IMR-90 (cell line): ENCODE measurements around the gene NLGN3. TPM values are rescaled to one million over a fixed set of nuclear protein-coding genes. Genes with fewer than 3 reads are reported as not detected.

ENCODE experiments used
- ATAC-seq: fragments of 200-7000 bp; cut with Tn5 transposase; 2 replicates; pipeline ENCODE4 v1.9.1; 2020; ENCODE audit warnings: low read depth, mild to moderate bottlenecking, moderate library complexity
- BruUV-seq: library from RNA; stranded (reverse); fragments of 400-500 nt; replicated peaks from 2 replicates; lab custom pipeline; 2021; lab: Mats Ljungman, UMichigan
- CTCF ChIA-PET: fragments of 300-600 bp; formaldehyde crosslinking; extraction: SDS; loops from one replicate; lab custom pipeline; 2021; ENCODE audit warnings: antibody characterized with exemption; lab: Yijun Ruan, JAX
- POLR2A ChIA-PET: fragments of 300-600 bp; sonication (Branson Sonifier 250); formaldehyde crosslinking; loops from one replicate; lab custom pipeline; 2022; ENCODE audit warnings: antibody characterized with exemption; ENCODE audit not compliant: unreplicated experiment; lab: Charles Lee
- DNase-seq: peaks from one replicate; pipeline ENCODE4 v3.0.0; 2013
- H2AFZ ChIP-seq: replicated peaks from 2 replicates; pipeline ENCODE3; 2013; ENCODE audit warnings: low read length, mild to moderate bottlenecking; ENCODE audit not compliant: poor library complexity
- H2AK5ac ChIP-seq: 2 replicates; pipeline ENCODE4 v1.6.1; 2013; ENCODE audit warnings: low read depth, low read length, inconsistent platforms
- H2AK9ac ChIP-seq: replicated peaks from 2 replicates; pipeline ENCODE3; 2013; ENCODE audit warnings: mild to moderate bottlenecking, low read depth, low read length, moderate library complexity; ENCODE audit not compliant: poor library complexity
- H2BK120ac ChIP-seq: 2 replicates; pipeline ENCODE4 v1.6.1; 2013; ENCODE audit warnings: low read depth, low read length, inconsistent platforms
- H2BK15ac ChIP-seq: 3 replicates; pipeline ENCODE4 v1.6.1; 2013; ENCODE audit warnings: low read depth, low read length, inconsistent platforms
- H2BK20ac ChIP-seq: 2 replicates; pipeline ENCODE4 v1.6.1; 2013; ENCODE audit warnings: low read depth, mild to moderate bottlenecking, inconsistent platforms, low read length, moderate library complexity
- H2BK5ac ChIP-seq: 2 replicates; pipeline ENCODE4 v1.6.1; 2013; ENCODE audit warnings: mild to moderate bottlenecking, low read depth, low read length, inconsistent platforms; ENCODE audit not compliant: poor library complexity, severe bottlenecking
- H3K14ac ChIP-seq: replicated peaks from 2 replicates; pipeline ENCODE4 v1.6.1; 2013; ENCODE audit warnings: low read depth, low read length, inconsistent platforms
- H3K18ac ChIP-seq: 2 replicates; pipeline ENCODE4 v1.6.1; 2013; ENCODE audit warnings: low read depth, low read length, control low read depth
- H3K23ac ChIP-seq: 2 replicates; pipeline ENCODE4 v1.6.1; 2013; ENCODE audit warnings: low read depth, low read length, inconsistent platforms
- H3K27ac ChIP-seq: 2 replicates; pipeline ENCODE4 v1.5.1; 2013; ENCODE audit warnings: mild to moderate bottlenecking, control low read depth, low read length; ENCODE audit not compliant: insufficient read depth
- H3K27me3 ChIP-seq: 2 replicates; pipeline ENCODE4 v1.6.1; 2013; ENCODE audit warnings: low read length; ENCODE audit not compliant: control insufficient read depth, insufficient read depth
- H3K36me3 ChIP-seq: 2 replicates; pipeline ENCODE4 v1.6.1; 2013; ENCODE audit warnings: low read length, mixed read lengths; ENCODE audit not compliant: control insufficient read depth, insufficient read depth
- H3K4ac ChIP-seq: 2 replicates; pipeline ENCODE4 v1.6.1; 2013; ENCODE audit warnings: low read depth, low read length, inconsistent platforms
- H3K4me1 ChIP-seq: 2 replicates; pipeline ENCODE4 v1.6.1; 2013; ENCODE audit warnings: low read length, mixed read lengths; ENCODE audit not compliant: control insufficient read depth, insufficient read depth
- H3K4me2 ChIP-seq: 2 replicates; pipeline ENCODE4 v1.6.1; 2013; ENCODE audit warnings: low read depth, mild to moderate bottlenecking, control low read depth, low read length, moderate library complexity
- H3K4me3 ChIP-seq: 2 replicates; pipeline ENCODE4 v1.5.1; 2013; ENCODE audit warnings: low read depth, mild to moderate bottlenecking, control low read depth, low read length, moderate library complexity; ENCODE audit not compliant: insufficient read depth
- H3K56ac ChIP-seq: 2 replicates; pipeline ENCODE4 v1.6.1; 2013; ENCODE audit warnings: low read length, inconsistent platforms; ENCODE audit not compliant: insufficient read depth; ENCODE audit errors: extremely low read depth
- H3K79me1 ChIP-seq, 2 experiments: 2 replicates each; pipeline ENCODE4 v1.6.1; 2013; ENCODE audit warnings: low read length in 2 of 2, inconsistent platforms in 1 of 2, low read depth in 1 of 2
- H3K9ac ChIP-seq: 2 replicates; pipeline ENCODE4 v1.6.1; 2013; ENCODE audit warnings: low read depth, low read length, control low read depth
- H3K9me1 ChIP-seq: 2 replicates; pipeline ENCODE4 v1.6.1; 2013; ENCODE audit warnings: low read length, inconsistent platforms; ENCODE audit not compliant: insufficient read depth
- H3K9me3 ChIP-seq: 2 replicates; pipeline ENCODE4 v1.6.1; 2013; ENCODE audit warnings: low read length; ENCODE audit not compliant: control insufficient read depth, insufficient read depth
- H4K20me1 ChIP-seq: 2 replicates; pipeline ENCODE4 v1.6.1; 2013; ENCODE audit warnings: low read length, inconsistent platforms; ENCODE audit not compliant: insufficient read depth
- H4K5ac ChIP-seq: 2 replicates; pipeline ENCODE4 v1.6.1; 2013; ENCODE audit warnings: mild to moderate bottlenecking, low read depth, low read length, control low read depth
- H4K8ac ChIP-seq, 2 experiments: 2 replicates each; pipeline ENCODE4 v1.6.1; 2013; ENCODE audit warnings: low read depth in 2 of 2, low read length in 2 of 2, control low read depth in 1 of 2, inconsistent platforms in 1 of 2
- H4K91ac ChIP-seq: 2 replicates; pipeline ENCODE4 v1.6.1; 2013; ENCODE audit warnings: low read depth, low read length, inconsistent platforms; ENCODE audit not compliant: insufficient read depth
- BHLHE40 ChIP-seq: fragments of 150-350 bp; IDR thresholded peaks from 2 replicates; pipeline ENCODE4 v1.6.1; 2016; ENCODE audit warnings: mild to moderate bottlenecking, low read depth, low read length
- FOS ChIP-seq: fragments of 150-350 bp; IDR thresholded peaks from 2 replicates; pipeline ENCODE4 v1.6.1; 2016; ENCODE audit warnings: low read depth, low read length
- MAFK ChIP-seq: IDR thresholded peaks from 2 replicates; pipeline ENCODE4 v1.6.1; 2012; ENCODE audit warnings: low read depth, low read length, improper control_type of control experiment
- MXI1 ChIP-seq: IDR thresholded peaks from 2 replicates; pipeline ENCODE4 v1.6.1; 2012; ENCODE audit warnings: low read depth, mild to moderate bottlenecking, low read length, moderate library complexity, borderline replicate concordance
- RCOR1 ChIP-seq: IDR thresholded peaks from 2 replicates; pipeline ENCODE4 v1.6.1; 2012; ENCODE audit warnings: mild to moderate bottlenecking, low read length, improper control_type of control experiment; ENCODE audit not compliant: insufficient replicate concordance
- SMC3 ChIP-seq: fragments of 150-350 bp; IDR thresholded peaks from 2 replicates; pipeline ENCODE4 v1.6.1; 2016; ENCODE audit warnings: low read depth, mild to moderate bottlenecking, antibody characterized with exemption, low read length, moderate library complexity
- WGBS, 2 experiments: methylation state at CpG; one replicate each; pipeline versions ENCODE4 v1.1.5 to v1.1.7; 2013; ENCODE audit warnings: missing lambda C conversion rate in 2 of 2; ENCODE audit not compliant: insufficient read length in 1 of 2; ENCODE audit errors: extremely low coverage in 2 of 2; 5-methylcytosine and 5-hydroxymethylcytosine counted together
- dilution Hi-C: fragments of 300-500 bp; cut with HindIII; formaldehyde crosslinking; loops from one replicate; pipeline ENCODE4 v1.14.3; 2018; ENCODE audit warnings: low sequenced_read_pairs; ENCODE audit not compliant: unreplicated experiment
- in situ Hi-C: fragments of 300-500 bp; cut with MboI; formaldehyde crosslinking; loops from 3 replicates; pipeline ENCODE4 v1.14.3; 2019; ENCODE audit warnings: low sequenced_read_pairs, inconsistent platforms, mixed read lengths
- intact Hi-C: fragments of 100-400 bp; cut with micrococcal nuclease; formaldehyde crosslinking; loops from 2 replicates; pipeline ENCODE4 v1.10.0; 2022
- polyA plus RNA-seq, 3 experiments: library from polyadenylated mRNA; depleted of rRNA; stranded (reverse); fragments of >200 nt; gene quantifications; 2 replicates each; pipeline ENCODE4 v1.2.3, GENCODE V29; 2012; ENCODE audit warnings: low replicate concordance in 1 of 3
- total RNA-seq: library from RNA; depleted of rRNA; stranded (reverse); fragments of >200 nt; gene quantifications from 2 replicates; pipeline ENCODE4 v1.2.3, GENCODE V29; 2012
- TF ChIP-seq, protein P1 (sequence below): fragments of 150-350 bp; IDR thresholded peaks from 2 replicates; pipeline ENCODE4 v1.6.1; 2016; ENCODE audit warnings: low read depth, mild to moderate bottlenecking, low read length, moderate library complexity, borderline replicate concordance

NLGN3 gene
- total and polyA plus RNA-seq, 2 of the 4 experiments (the other 2 are of a cell fraction): 0.18 to 0.39 TPM

GRCh38 chrX:71102292-71102691 is 42.3 kb upstream of the NLGN3 start:
- no peak overlapping the region for H3K23ac ChIP-seq
- in situ Hi-C loops: no loop called here
- CTCF ChIA-PET: no interaction called here

More at GRCh38 chrX:71102292-71102691, 42.3 kb upstream of the NLGN3 start:
- Histone ChIP-seq H4K5ac (no peak overlapping the region), H2AFZ (no peak overlapping the region), H2AK5ac (no peak overlapping the region), H3K56ac (no peak overlapping the region), H3K4me1 (no peaks in the 10 kb centered on the region), H3K14ac (no peak overlapping the region), H3K79me1 (no peaks in the 10 kb centered on the region), H4K20me1 (no peaks in the 10 kb centered on the region), H4K91ac (no peak overlapping the region), H3K9ac (no peak overlapping the region), H2BK120ac (no peak overlapping the region), H4K8ac (no peak overlapping the region), H3K27ac (no peak overlapping the region), H3K27me3 (peaks cover 18% of the 10 kb centered on the region), H2AK9ac (no peak overlapping the region), H3K4me3 (no peak overlapping the region), H3K9me3 (no peaks in the 10 kb centered on the region), H2BK5ac (no peak overlapping the region), H2BK15ac (no peak overlapping the region), H3K9me1 (no peaks in the 10 kb centered on the region), H3K4me2 (no peak overlapping the region), H3K18ac (no peak overlapping the region), H3K4ac (no peak overlapping the region), H2BK20ac (no peak overlapping the region), H3K36me3 (no peaks in the 10 kb centered on the region)
- no TSS peak for BruUV-seq
- dilution Hi-C loops (no loop called here), intact Hi-C loops (no loop called here)
- no CpG with 5 or more reads among the region's 3 CpGs for WGBS, 2 experiments
- TF ChIP-seq RCOR1: no peak
- TF ChIP-seq BHLHE40: no peak
- TF ChIP-seq MAFK: no peak
- TF ChIP-seq FOS: no peak
- TF ChIP-seq SMC3: no peak
- TF ChIP-seq MXI1: no peak
- TF ChIP-seq, protein P1, sequence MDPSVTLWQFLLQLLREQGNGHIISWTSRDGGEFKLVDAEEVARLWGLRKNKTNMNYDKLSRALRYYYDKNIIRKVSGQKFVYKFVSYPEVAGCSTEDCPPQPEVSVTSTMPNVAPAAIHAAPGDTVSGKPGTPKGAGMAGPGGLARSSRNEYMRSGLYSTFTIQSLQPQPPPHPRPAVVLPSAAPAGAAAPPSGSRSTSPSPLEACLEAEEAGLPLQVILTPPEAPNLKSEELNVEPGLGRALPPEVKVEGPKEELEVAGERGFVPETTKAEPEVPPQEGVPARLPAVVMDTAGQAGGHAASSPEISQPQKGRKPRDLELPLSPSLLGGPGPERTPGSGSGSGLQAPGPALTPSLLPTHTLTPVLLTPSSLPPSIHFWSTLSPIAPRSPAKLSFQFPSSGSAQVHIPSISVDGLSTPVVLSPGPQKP: no peak
- ATAC-seq (no peak), DNase-seq (no peak)
- POLR2A ChIA-PET: no interaction called here
